ENCODE measurements around the gene SLC29A1.
"Not testable (repeated sequence)": the region's sequence is repeated elsewhere in the genome, so short reads cannot be mapped to it uniquely, and the experiment has no call there.

Gene SLC29A1
- total RNA-seq, result 2.3 reads per million, percentile 5 among the genes with 10 or more reads in this experiment

GRCh38 chr6:44223319-44224028 is at the start of gene SLC29A1:
Gene SLC29A1 (plus strand): TSS chr6:44223595. CDS start chr6:44227314, 3,719 bp downstream.
- peak; percentile 80 for DNase-seq

DNA sequence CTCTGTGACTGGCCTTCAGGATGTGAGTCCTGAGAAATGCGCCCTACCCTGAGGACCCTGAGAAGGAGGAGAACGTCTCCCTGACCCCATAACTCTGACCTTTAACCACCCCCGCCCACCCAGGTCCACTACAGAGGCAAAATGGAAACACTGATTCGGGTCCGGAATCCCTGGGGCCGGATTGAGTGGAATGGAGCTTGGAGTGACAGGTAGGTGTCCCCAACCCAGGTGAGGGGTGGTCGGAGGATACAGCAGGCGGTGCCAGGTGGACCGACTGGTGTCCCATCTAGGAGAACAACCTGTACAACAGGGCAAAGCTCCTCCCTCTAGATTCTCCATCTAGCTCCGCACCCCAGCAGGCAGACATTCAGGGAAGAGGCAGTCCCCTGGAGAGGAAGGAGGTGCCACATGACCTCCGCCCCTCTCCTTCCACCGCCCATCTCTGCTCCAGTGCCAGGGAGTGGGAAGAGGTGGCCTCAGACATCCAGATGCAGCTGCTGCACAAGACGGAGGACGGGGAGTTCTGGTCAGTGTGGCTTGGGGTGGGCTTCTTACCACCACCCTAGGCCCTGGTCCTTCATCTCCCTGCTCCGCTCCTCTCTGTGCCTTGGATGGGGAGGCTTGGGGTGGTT is 47.1 kb upstream of the SLC29A1 start:
- no peak for DNase-seq

- DNase-seq, result no peak
Observed at GRCh38 chr6:44176762-44177509, 46.5 kb upstream of the SLC29A1 start.

DNA sequence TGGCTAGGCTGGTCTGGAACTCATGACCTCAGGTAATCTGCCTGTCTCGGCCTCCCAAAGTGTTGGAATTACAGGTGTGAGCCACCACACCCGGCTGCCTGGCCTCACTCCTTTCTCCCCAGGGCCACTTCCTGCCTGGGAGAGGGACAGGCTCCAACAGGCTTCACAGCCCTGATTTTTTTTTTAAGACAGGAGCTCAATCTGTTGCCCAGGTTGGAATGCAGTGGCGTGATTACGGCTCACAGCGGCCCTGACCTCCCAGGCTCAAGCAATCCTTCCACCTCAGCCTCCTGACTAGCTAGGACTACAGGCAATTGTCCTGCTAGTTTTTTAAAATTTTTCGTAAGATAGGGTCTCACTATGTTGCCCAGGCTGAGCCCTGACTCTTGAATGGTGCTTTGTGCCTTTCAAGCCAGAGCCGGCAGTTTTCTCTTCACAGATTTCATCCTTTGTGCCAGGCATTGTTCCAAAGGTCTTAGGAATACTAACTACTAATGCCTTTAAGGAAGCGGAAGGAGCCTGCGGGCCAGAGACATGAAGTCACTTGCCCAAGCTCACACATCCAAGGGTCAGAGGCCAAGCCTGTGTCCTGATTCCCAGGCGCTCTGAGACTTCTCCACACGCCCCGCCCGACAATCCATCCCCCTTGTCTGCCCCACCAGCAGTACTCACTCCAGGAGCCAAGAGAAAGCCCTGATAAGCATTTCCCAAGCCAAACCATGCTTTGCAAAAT is 45.5 kb upstream of the SLC29A1 start:
- DNase-seq, result no peak

DNA sequence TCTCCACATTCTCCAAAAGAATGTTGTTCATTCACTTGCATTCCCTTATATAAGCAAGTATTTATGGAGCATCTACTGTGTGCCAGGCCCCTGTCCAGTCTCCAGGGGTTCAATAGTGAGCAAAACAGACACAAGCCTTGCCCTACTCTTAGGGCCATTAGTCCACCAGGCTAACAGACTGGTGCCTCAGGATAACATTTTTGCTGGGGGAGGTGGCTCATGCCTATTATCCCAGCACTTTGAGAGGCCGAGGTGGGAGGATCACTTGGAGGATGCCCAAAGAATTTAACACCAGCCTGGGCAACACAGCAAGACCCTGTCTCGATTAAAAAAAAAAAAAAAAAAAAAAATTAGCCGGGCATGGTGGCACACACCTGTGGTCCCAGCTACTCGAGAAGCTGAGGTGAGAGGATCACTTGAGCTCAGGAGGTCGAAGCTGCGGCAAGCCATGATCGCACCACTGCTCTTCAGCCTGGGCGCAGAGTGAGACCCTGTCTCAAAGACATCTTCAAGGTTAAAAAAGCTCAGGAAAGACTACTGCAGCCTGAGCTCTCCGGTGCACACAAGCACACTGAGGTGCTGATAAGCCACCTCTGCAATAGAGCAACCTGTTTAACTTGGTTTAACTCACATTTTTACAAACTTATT is 44.8 kb upstream of the SLC29A1 start:
- no peak for DNase-seq

GRCh38 chr6:44179072-44179536 is 44.3 kb upstream of the SLC29A1 start:
- no peak for DNase-seq

GRCh38 chr6:44179648-44180047 is 43.7 kb upstream of the SLC29A1 start:
- no peak for DNase-seq

DNA sequence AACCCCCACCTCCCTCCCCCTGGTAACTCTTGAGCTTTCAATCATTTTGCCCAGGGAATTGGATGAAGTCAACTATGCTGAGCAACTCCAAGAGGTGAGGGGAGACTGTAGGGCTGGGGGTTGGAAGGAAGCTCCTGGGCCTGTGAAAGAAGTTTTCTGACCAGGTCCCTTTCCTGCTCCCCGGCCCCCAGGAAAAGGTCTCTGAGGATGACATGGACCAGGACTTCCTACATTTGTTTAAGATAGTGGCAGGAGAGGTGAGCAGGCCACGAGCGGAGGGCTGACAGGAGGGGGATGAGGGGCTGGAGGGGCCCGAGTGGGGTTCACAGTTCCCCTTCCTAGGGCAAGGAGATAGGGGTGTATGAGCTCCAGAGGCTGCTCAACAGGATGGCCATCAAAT is 43.0 kb upstream of the SLC29A1 start:
- DNase-seq, result no peak

- DNase-seq, result no peak
Observed at GRCh38 chr6:44180886-44181285, 42.5 kb upstream of the SLC29A1 start.

GRCh38 chr6:44181784-44182183 is 41.6 kb upstream of the SLC29A1 start:
- not testable (repeated sequence) for DNase-seq

GRCh38 chr6:44182911-44183390 is 40.4 kb upstream of the SLC29A1 start:
- no peak for DNase-seq

- DNase-seq, result no peak
Observed at GRCh38 chr6:44183783-44184182, 39.6 kb upstream of the SLC29A1 start.

GRCh38 chr6:44185356-44185755 is 38.0 kb upstream of the SLC29A1 start:
- not testable (repeated sequence) for DNase-seq

GRCh38 chr6:44185953-44186634 is 37.3 kb upstream of the SLC29A1 start:
- DNase-seq, result no peak

GRCh38 chr6:44186635-44187025 is 36.8 kb upstream of the SLC29A1 start:
- no peak for DNase-seq

DNA sequence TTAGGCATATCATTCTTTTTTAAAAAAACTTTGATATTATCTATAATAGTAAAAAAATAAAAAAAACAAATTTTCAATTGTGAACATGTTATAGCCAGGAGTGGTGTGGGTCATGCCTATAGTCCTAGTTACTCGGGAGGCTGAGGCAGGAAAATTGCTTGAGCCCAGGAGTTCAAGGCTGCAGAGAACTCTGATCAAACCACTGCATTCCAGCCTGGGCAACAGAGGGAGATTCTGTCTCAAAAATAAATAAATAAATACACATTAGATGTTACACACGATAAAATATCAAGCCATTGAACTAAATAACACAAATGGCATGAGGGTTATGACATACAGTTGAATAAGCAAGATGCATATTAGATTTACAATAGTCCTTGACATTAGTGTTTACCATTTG is 34.6 kb upstream of the SLC29A1 start:
- no peak for DNase-seq

- no peak for DNase-seq
Observed at GRCh38 chr6:44189257-44189656, 34.1 kb upstream of the SLC29A1 start.

DNA sequence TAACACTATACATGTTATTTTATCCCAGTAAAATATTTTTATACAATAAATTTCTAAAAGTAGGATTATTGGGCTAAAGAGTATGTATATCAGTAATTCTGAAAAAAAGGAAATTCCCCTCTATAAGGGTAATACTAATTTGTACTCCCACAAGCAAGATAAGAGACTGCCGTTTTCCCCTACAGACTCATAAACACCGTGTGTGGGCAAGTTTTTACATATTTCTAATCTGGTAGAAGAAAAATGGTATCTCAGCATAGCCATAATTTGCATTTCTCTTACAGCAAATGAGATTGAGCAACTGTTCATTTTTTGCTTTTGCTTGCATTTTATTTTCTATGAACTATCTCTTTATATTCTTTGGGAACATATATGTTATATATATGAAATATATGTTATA is 32.7 kb upstream of the SLC29A1 start:
- DNase-seq, result no peak

GRCh38 chr6:44192428-44193041 is 30.9 kb upstream of the SLC29A1 start:
- DNase-seq, result no peak

DNA sequence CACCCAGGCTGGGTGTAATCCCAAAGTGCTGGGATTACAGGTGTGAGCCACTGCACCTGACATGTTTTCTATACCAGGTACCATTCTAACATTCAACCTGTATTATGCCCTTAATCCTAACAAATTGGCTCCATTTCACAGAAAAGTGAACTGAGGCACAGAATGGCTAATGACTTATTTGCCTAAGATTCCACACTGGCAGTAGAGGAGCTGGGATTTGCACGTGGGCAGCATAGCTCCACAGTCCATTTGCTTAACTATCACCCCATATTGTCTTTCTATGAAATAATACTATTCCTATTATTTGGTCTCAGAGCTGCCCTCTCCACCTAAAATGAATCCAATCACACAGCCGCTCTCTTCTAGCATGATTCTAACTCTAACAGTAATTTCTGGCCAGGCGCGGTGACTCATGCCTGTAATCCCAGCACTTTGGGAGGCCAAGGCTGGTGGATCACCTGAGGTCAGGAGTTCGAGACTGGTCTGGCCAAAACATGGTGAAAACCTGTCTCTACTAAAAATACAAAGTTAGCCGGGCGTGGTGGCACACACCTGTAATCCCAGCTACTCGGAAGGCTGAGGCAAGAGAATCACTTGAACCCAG is 30.0 kb upstream of the SLC29A1 start:
- DNase-seq, result no peak

GRCh38 chr6:44194326-44194725 is 29.1 kb upstream of the SLC29A1 start:
- DNase-seq, result no peak

All from effector CD4-positive, alpha-beta T cell (primary cell).